ENCODE data around the gene TCIRG1. TPM values are rescaled to one million over a fixed set of nuclear protein-coding genes. Genes with fewer than 3 reads are reported as not detected.
A peak's percentile ranks its signal among the peaks of the same experiment; 100 is the strongest.

TCIRG1 gene
- polyA plus RNA-seq, 1 experiment, result 111 TPM

GRCh38 chr11:68035266-68035876 lies 3.5 kb upstream of the TCIRG1 start:
- Histone ChIP-seq H3K27me3 (ENCODE audit: control insufficient read depth, insufficient read depth, low read length) (no peaks in the 10 kb centered on the region), H3K36me3 (ENCODE audit: control insufficient read depth, insufficient read depth, low read length) (peaks cover 17% of the 10 kb centered on the region), H3K4me3 (ENCODE audit: low read depth, low read length) (no peak overlapping the region)
- CTCF ChIA-PET, result no interaction called here
- POLR2A ChIA-PET, result interaction anchor here (0.7 kb wide), 1 partner anchor 345 kb away, joined by 16 read pairs; no protein-coding TSS in a partner anchor
- no peak for TF ChIP-seq CTCF (IDR thresholded peaks at IDR 0.05; ENCODE audit: insufficient read depth, low read depth, low read length)
- no peak for DNase-seq (ENCODE audit: low read depth)

GRCh38 chr11:68036141-68036716 lies 2.6 kb upstream of the TCIRG1 start:
- no peak for DNase-seq (ENCODE audit: low read depth)
- TF ChIP-seq CTCF (IDR thresholded peaks at IDR 0.05; ENCODE audit: insufficient read depth, low read depth, low read length), result no peak
- H3K36me3 ChIP-seq (ENCODE audit: control insufficient read depth, insufficient read depth, low read length), result peaks cover 18% of the 10 kb centered on the region
- no peaks in the 10 kb centered on the region for H3K27me3 ChIP-seq (ENCODE audit: control insufficient read depth, insufficient read depth, low read length)
- H3K4me3 ChIP-seq (ENCODE audit: low read depth, low read length), result no peak overlapping the region
- POLR2A ChIA-PET, result no interaction called here
- CTCF ChIA-PET, result no interaction called here

- CTCF ChIA-PET, result interaction anchor here (1.6 kb wide), 1 partner anchor 22 kb away, joined by 3 read pairs; no protein-coding TSS in a partner anchor
- TF ChIP-seq CTCF (IDR thresholded peaks at IDR 0.05; ENCODE audit: insufficient read depth, low read depth, low read length), result no peak
These were observed 2.0 kb upstream of the TCIRG1 start for GRCh38 chr11:68036717-68037239.

GRCh38 chr11:68037411-68038225 lies 1.2 kb upstream of the TCIRG1 start:
- no peaks in the 10 kb centered on the region for H3K27me3 ChIP-seq (ENCODE audit: control insufficient read depth, insufficient read depth, low read length)
- no peak overlapping the region for H3K4me3 ChIP-seq (ENCODE audit: low read depth, low read length)
- no peak for TF ChIP-seq CTCF (IDR thresholded peaks at IDR 0.05; ENCODE audit: insufficient read depth, low read depth, low read length)
- peaks cover 21% of the 10 kb centered on the region for H3K36me3 ChIP-seq (ENCODE audit: control insufficient read depth, insufficient read depth, low read length)
- CTCF ChIA-PET, result interaction anchor here (1.6 kb wide), 1 partner anchor 23 kb away, joined by 3 read pairs; no protein-coding TSS in a partner anchor
- POLR2A ChIA-PET, result no interaction called here
- no peak for DNase-seq (ENCODE audit: low read depth)

More at GRCh38 chr11:68036717-68037239, 2.0 kb upstream of the TCIRG1 start:
- no peak for DNase-seq (ENCODE audit: low read depth)
- no peak overlapping the region for H3K4me3 ChIP-seq (ENCODE audit: low read depth, low read length)
- peaks cover 18% of the 10 kb centered on the region for H3K36me3 ChIP-seq (ENCODE audit: control insufficient read depth, insufficient read depth, low read length)
- no peaks in the 10 kb centered on the region for H3K27me3 ChIP-seq (ENCODE audit: control insufficient read depth, insufficient read depth, low read length)
- POLR2A ChIA-PET, result no interaction called here

- ChIA-PET POLR2A (no interaction called here), CTCF (interaction anchor here (1.6 kb wide), 1 partner anchor 24 kb away, joined by 3 read pairs; no protein-coding TSS in a partner anchor)
- Histone ChIP-seq H3K27me3 (ENCODE audit: control insufficient read depth, insufficient read depth, low read length) (no peaks in the 10 kb centered on the region), H3K36me3 (ENCODE audit: control insufficient read depth, insufficient read depth, low read length) (peaks cover 19% of the 10 kb centered on the region), H3K4me3 (ENCODE audit: low read depth, low read length) (peak overlapping the region; percentile 66)
- DNase-seq (ENCODE audit: low read depth), result no peak
- TF ChIP-seq CTCF (IDR thresholded peaks at IDR 0.05; ENCODE audit: insufficient read depth, low read depth, low read length), result no peak
These were observed 553 bp upstream of the TCIRG1 start for GRCh38 chr11:68038226-68038717.

Measured in BJ (cell line).